Measurements from ENCODE around the gene MTHFD1. TPM values are rescaled to one million over a fixed set of nuclear protein-coding genes. Genes with fewer than 3 reads are reported as not detected.
A peak's percentile ranks its signal among the peaks of the same experiment; 100 is the strongest.

The MTHFD1 gene
- total and polyA plus RNA-seq, 11 donors: 39.0 to 72.1 (median 57.2) TPM

DNA sequence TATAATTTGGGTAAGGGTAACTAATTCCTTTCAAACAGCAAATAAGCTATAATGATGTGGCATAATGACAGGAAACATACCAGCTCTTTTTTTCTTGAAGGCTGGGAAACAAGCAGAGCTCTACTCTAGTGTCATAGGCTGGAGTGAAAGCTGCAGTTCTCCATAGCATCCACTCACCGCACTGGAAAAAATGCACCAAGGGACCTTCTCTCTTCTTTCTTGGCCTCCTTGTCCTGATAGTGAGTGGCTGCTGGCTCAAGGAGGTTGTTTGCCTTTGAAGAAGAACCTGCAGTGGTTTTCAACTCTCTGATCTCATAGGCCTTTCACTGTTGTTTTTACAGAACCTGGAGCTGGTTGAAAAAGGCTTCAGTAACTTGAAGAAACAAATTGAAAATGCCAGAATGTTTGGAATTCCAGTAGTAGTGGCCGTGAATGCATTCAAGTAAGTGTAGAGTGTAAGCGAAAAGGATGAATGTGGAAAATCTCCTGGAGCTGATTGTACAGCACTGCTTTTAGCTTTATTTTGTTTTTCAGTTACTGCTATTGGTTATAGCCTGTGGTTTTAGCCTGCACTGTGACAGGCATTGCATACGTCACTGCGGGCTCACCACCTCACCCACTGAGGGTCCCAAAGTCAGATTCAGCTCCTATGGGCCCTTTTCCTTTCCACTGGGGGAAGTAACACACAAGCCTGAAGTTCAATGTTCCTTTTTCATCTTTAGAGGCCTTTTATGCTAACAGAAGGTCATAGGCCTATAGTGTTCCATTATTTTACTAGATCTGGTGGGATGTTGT lies 59.9 kb downstream of the MTHFD1 start:
- TF ChIP-seq POLR2A (IDR thresholded peaks at IDR 0.05): no peak
- TF ChIP-seq CTCF (IDR thresholded peaks at IDR 0.05): no peak
- no peak for DNase-seq
- intact Hi-C loops (cut with DNase I): no loop called here
- Histone ChIP-seq H3K9me3 (no peaks in the 10 kb centered on the region), H3K27ac (peak overlapping the region in 1 of 12 donors; percentile 14), H3K4me3 (no peak overlapping the region), H3K27me3 (no peaks in the 10 kb centered on the region), H3K4me1 (peaks cover 0 to 15% (median 0%) of the 10 kb centered on the region in 12 donors), H3K36me3 (peaks cover 0 to 79% (median 62%) of the 10 kb centered on the region in 9 donors)
- ATAC-seq: no peak
- 92 to 96% (median 94%) methylated on average over 5 of the region's 5 CpGs for WGBS, 4 donors

GRCh38 chr14:64450255-64450654 lies 62.1 kb downstream of the MTHFD1 start:
- intact Hi-C loops (cut with DNase I): no loop called here
- peaks cover 0 to 86% (median 71%) of the 10 kb centered on the region in 9 donors for H3K36me3 ChIP-seq
- DNase-seq: no peak

DNA sequence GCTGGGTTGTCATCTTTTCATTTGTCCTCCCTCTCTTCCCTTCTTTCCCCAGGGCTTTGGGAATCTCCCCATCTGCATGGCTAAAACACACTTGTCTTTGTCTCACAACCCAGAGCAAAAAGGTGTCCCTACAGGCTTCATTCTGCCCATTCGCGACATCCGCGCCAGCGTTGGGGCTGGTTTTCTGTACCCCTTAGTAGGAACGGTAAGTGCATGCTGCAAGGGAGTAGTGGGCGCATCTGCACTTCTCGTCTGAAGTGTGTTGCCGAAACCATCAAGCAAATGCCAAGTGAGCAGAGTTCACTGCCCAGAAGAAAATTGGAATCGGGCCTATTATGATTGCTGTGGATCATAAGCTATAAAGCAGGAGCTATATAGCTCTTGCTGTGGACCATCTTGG lies 66.5 kb downstream of the MTHFD1 start:
- no peak for ATAC-seq

More at GRCh38 chr14:64450255-64450654, 62.1 kb downstream of the MTHFD1 start:
- no peak overlapping the region for H3K4me3 ChIP-seq
- 90 to 100% (median 93%) methylated on average over 2 of the region's 2 CpGs for WGBS, 4 donors
- TF ChIP-seq POLR2A (IDR thresholded peaks at IDR 0.05) (no peak), CTCF (IDR thresholded peaks at IDR 0.05) (no peak)
- H3K27me3 ChIP-seq: no peaks in the 10 kb centered on the region
- ATAC-seq: no peak
- H3K9me3 ChIP-seq: no peaks in the 10 kb centered on the region
- no peak overlapping the region for H3K27ac ChIP-seq
- H3K4me1 ChIP-seq: peaks cover 0 to 7% (median 0%) of the 10 kb centered on the region in 12 donors

More for the DNA sequence above, 66.5 kb downstream of the MTHFD1 start:
- Histone ChIP-seq H3K4me3 (no peak overlapping the region), H3K9me3 (no peaks in the 10 kb centered on the region), H3K4me1 (no peaks in the 10 kb centered on the region), H3K27me3 (no peaks in the 10 kb centered on the region), H3K36me3 (peaks cover 0 to 88% (median 67%) of the 10 kb centered on the region in 9 donors), H3K27ac (no peak overlapping the region)
- intact Hi-C loops (cut with DNase I): no loop called here
- 83 to 95% (median 91%) methylated on average over 10 of the region's 10 CpGs for WGBS, 4 donors
- TF ChIP-seq POLR2A (IDR thresholded peaks at IDR 0.05) (no peak), CTCF (IDR thresholded peaks at IDR 0.05) (no peak)
- no peak for DNase-seq

Measured in heart left ventricle (tissue), 16 donors.